ENCODE results near the gene CCDC159. TPM values are rescaled to one million over a fixed set of nuclear protein-coding genes. Genes with fewer than 3 reads are reported as not detected.
"Not testable (repeated sequence)": the region's sequence is repeated elsewhere in the genome, so short reads cannot be mapped to it uniquely, and the experiment has no call there.

The CCDC159 gene
- total RNA-seq, 1 donor from 2014 or later = 6.8 TPM

- DNase-seq (ENCODE audit: low read depth) = no peak
Measured at GRCh38 chr19:11338121-11338520, 8.2 kb upstream of the CCDC159 start.

GRCh38 chr19:11338569-11339253 lies 7.6 kb upstream of the CCDC159 start:
- DNase-seq (ENCODE audit: low read depth) = peak; percentile 49

GRCh38 chr19:11339254-11340098 lies 6.8 kb upstream of the CCDC159 start, which contains the start of gene RAB3D:
RAB3D (minus strand) TSS chr19:11339657; CDS start chr19:11337399, 2,258 bp downstream.
- DNase-seq (ENCODE audit: low read depth) = peak; percentile 80

- DNase-seq (ENCODE audit: low read depth) = not testable (repeated sequence)
Measured at GRCh38 chr19:11340099-11340467, 6.2 kb upstream of the CCDC159 start.

GRCh38 chr19:11342429-11342828 lies 3.9 kb upstream of the CCDC159 start:
- no peak for DNase-seq (ENCODE audit: low read depth)

- peak; percentile 61 for DNase-seq (ENCODE audit: low read depth)
Measured at GRCh38 chr19:11345122-11345803, 1.1 kb upstream of the CCDC159 start.

GRCh38 chr19:11347546-11348039 lies 1.3 kb downstream of the CCDC159 start:
- no peak for DNase-seq (ENCODE audit: low read depth)

- no peak for DNase-seq (ENCODE audit: low read depth)
Measured at GRCh38 chr19:11349171-11349570, 2.9 kb downstream of the CCDC159 start.

- not testable (repeated sequence) for DNase-seq (ENCODE audit: low read depth)
Measured at GRCh38 chr19:11354102-11354501, 7.8 kb downstream of the CCDC159 start.

GRCh38 chr19:11355160-11356073 lies 9.1 kb downstream of the CCDC159 start, which contains the start of gene PLPPR2:
PLPPR2 (plus strand) TSS chr19:11355432; CDS start chr19:11357674, 2,242 bp downstream.
- peak; percentile 63 for DNase-seq (ENCODE audit: low read depth)

- no peak for DNase-seq (ENCODE audit: low read depth)
Measured at GRCh38 chr19:11356074-11356397, 9.7 kb downstream of the CCDC159 start.

- DNase-seq (ENCODE audit: low read depth) = no peak
Measured at GRCh38 chr19:11356676-11357550, 10.6 kb downstream of the CCDC159 start.

GRCh38 chr19:11359421-11359820 lies 13.1 kb downstream of the CCDC159 start:
- DNase-seq (ENCODE audit: low read depth) = no peak

GRCh38 chr19:11361037-11361770 lies 14.9 kb downstream of the CCDC159 start:
- peak; percentile 34 for DNase-seq (ENCODE audit: low read depth)

GRCh38 chr19:11361771-11362731 lies 15.7 kb downstream of the CCDC159 start:
- DNase-seq (ENCODE audit: low read depth) = no peak

- no peak for DNase-seq (ENCODE audit: low read depth)
Measured at GRCh38 chr19:11363881-11364280, 17.6 kb downstream of the CCDC159 start.

- no peak for DNase-seq (ENCODE audit: low read depth)
Measured at GRCh38 chr19:11364296-11364904, 18.1 kb downstream of the CCDC159 start.

GRCh38 chr19:11364935-11365334 lies 18.6 kb downstream of the CCDC159 start:
- DNase-seq (ENCODE audit: low read depth) = no peak

All from renal cortical epithelial cell (primary cell).